ENCODE results near the gene ATG5.

ATG5 gene

GRCh38 chr6:106199998-106200397 lies 125.6 kb downstream of the ATG5 start:
- Histone ChIP-seq H3K27me3 (ENCODE audit: insufficient read depth, low read length, poor library complexity, severe bottlenecking) (no peaks in the 10 kb centered on the region), H3F3A (ENCODE audit: low read depth) (no peaks in the 10 kb centered on the region), H2AFZ (ENCODE audit: low read length) (no peak overlapping the region), H4K20me1 (ENCODE audit: insufficient read depth, low read length, poor library complexity, severe bottlenecking) (peaks cover 13% of the 10 kb centered on the region), H3K9me3 (ENCODE audit: insufficient read depth, low read depth, low read length) (no peaks in the 10 kb centered on the region), H3K4me3 (ENCODE audit: low read length, poor library complexity, severe bottlenecking) (no peak overlapping the region), H3K9me2 (replicated peaks; ENCODE audit: low read depth, low read length) (no peaks in the 10 kb centered on the region), H3K9ac (ENCODE audit: low read depth, low read length, poor library complexity, severe bottlenecking) (no peak overlapping the region), H3K4me2 (ENCODE audit: low read depth, low read length, poor library complexity, severe bottlenecking) (no peak overlapping the region), H3K4me1 (ENCODE audit: insufficient read depth, low read length, poor library complexity, severe bottlenecking) (peaks cover 15% of the 10 kb centered on the region), H3K79me2 (ENCODE audit: insufficient read depth, low read length) (peaks cover 4% of the 10 kb centered on the region; the same call in 1 of the 2 replicates), H3K36me3 (ENCODE audit: insufficient read depth, low read length) (peaks cover 24% of the 10 kb centered on the region; the same call in 1 of the 2 replicates)
- TF ChIP-seq EZH2phosphoT487 (IDR thresholded peaks at IDR 0.05; ENCODE audit: borderline replicate concordance) (no peak), CTCF (conservative IDR thresholded peaks at IDR 0.05; ENCODE audit: low read length) (no peak)

- no peaks in the 10 kb centered on the region for H3F3A ChIP-seq (ENCODE audit: low read depth)
Observed at GRCh38 chr6:106199331-106199730, 126.2 kb downstream of the ATG5 start.

GRCh38 chr6:106197441-106197840 lies 128.1 kb downstream of the ATG5 start:
- H3K79me2 ChIP-seq (ENCODE audit: insufficient read depth, low read length): no peaks in the 10 kb centered on the region
- H3K4me2 ChIP-seq (ENCODE audit: low read depth, low read length, poor library complexity, severe bottlenecking): no peak overlapping the region
- no peak overlapping the region for H3K4me3 ChIP-seq (ENCODE audit: low read length, poor library complexity, severe bottlenecking)
- H4K20me1 ChIP-seq (ENCODE audit: insufficient read depth, low read length, poor library complexity, severe bottlenecking): peaks cover 19% of the 10 kb centered on the region
- peaks cover 32% of the 10 kb centered on the region for H3K4me1 ChIP-seq (ENCODE audit: insufficient read depth, low read length, poor library complexity, severe bottlenecking)
- H3K9ac ChIP-seq (ENCODE audit: low read depth, low read length, poor library complexity, severe bottlenecking): no peak overlapping the region
- no peaks in the 10 kb centered on the region for H3F3A ChIP-seq (ENCODE audit: low read depth)
- no peaks in the 10 kb centered on the region for H3K9me3 ChIP-seq (ENCODE audit: insufficient read depth, low read depth, low read length)
- no peak overlapping the region for H2AFZ ChIP-seq (ENCODE audit: low read length)
- TF ChIP-seq EZH2phosphoT487 (IDR thresholded peaks at IDR 0.05; ENCODE audit: borderline replicate concordance): no peak
- no peak for TF ChIP-seq CTCF (conservative IDR thresholded peaks at IDR 0.05; ENCODE audit: low read length)
- no peaks in the 10 kb centered on the region for H3K9me2 ChIP-seq (replicated peaks; ENCODE audit: low read depth, low read length)
- H3K27me3 ChIP-seq (ENCODE audit: insufficient read depth, low read length, poor library complexity, severe bottlenecking): no peaks in the 10 kb centered on the region
- H3K36me3 ChIP-seq (ENCODE audit: insufficient read depth, low read length): peaks cover 21% of the 10 kb centered on the region; the same call in 1 of the 2 replicates

More at GRCh38 chr6:106199331-106199730, 126.2 kb downstream of the ATG5 start:
- Histone ChIP-seq H3K4me3 (ENCODE audit: low read length, poor library complexity, severe bottlenecking) (no peak overlapping the region), H3K36me3 (ENCODE audit: insufficient read depth, low read length) (peaks cover 21% of the 10 kb centered on the region; the same call in 1 of the 2 replicates), H3K9me3 (ENCODE audit: insufficient read depth, low read depth, low read length) (no peaks in the 10 kb centered on the region), H3K27me3 (ENCODE audit: insufficient read depth, low read length, poor library complexity, severe bottlenecking) (no peaks in the 10 kb centered on the region), H3K9me2 (replicated peaks; ENCODE audit: low read depth, low read length) (no peaks in the 10 kb centered on the region), H2AFZ (ENCODE audit: low read length) (no peak overlapping the region), H3K79me2 (ENCODE audit: insufficient read depth, low read length) (peaks cover 4% of the 10 kb centered on the region; the same call in 1 of the 2 replicates), H4K20me1 (ENCODE audit: insufficient read depth, low read length, poor library complexity, severe bottlenecking) (peaks cover 13% of the 10 kb centered on the region), H3K4me1 (ENCODE audit: insufficient read depth, low read length, poor library complexity, severe bottlenecking) (peaks cover 19% of the 10 kb centered on the region), H3K9ac (ENCODE audit: low read depth, low read length, poor library complexity, severe bottlenecking) (no peak overlapping the region), H3K4me2 (ENCODE audit: low read depth, low read length, poor library complexity, severe bottlenecking) (no peak overlapping the region)
- TF ChIP-seq EZH2phosphoT487 (IDR thresholded peaks at IDR 0.05; ENCODE audit: borderline replicate concordance) (no peak), CTCF (conservative IDR thresholded peaks at IDR 0.05; ENCODE audit: low read length) (no peak)

All from Loucy (cell line).